Glutamatergic neuron (in vitro differentiated cells): ENCODE data around the gene ZKSCAN1. TPM values are rescaled to one million over a fixed set of nuclear protein-coding genes. Genes with fewer than 3 reads are reported as not detected.
A peak's percentile ranks its signal among the peaks of the same experiment; 100 is the strongest.

Experiments used
- DNase-seq: peaks from one replicate; pipeline ENCODE4 v3.0.0; 2022
- H3K27ac Mint-ChIP-seq: one replicate; pipeline ENCODE4 v1.8.0; 2020; ENCODE audit warnings: mild to moderate bottlenecking, mixed read lengths, inconsistent platforms; ENCODE audit not compliant: unreplicated experiment
- H3K27me3 Mint-ChIP-seq: one replicate; pipeline ENCODE4 v1.8.0; 2020; ENCODE audit warnings: mild to moderate bottlenecking, moderate library complexity, mixed read lengths, inconsistent platforms; ENCODE audit not compliant: unreplicated experiment
- H3K36me3 Mint-ChIP-seq: one replicate; pipeline ENCODE4 v1.8.0; 2020; ENCODE audit warnings: mild to moderate bottlenecking, mixed read lengths, inconsistent platforms; ENCODE audit not compliant: unreplicated experiment
- H3K4me1 Mint-ChIP-seq: one replicate; pipeline ENCODE4 v1.8.0; 2020; ENCODE audit warnings: mild to moderate bottlenecking, low read depth, mixed read lengths, inconsistent platforms; ENCODE audit not compliant: unreplicated experiment
- H3K4me3 Mint-ChIP-seq: one replicate; pipeline ENCODE4 v1.8.0; 2020; ENCODE audit warnings: mild to moderate bottlenecking, mixed read lengths, inconsistent platforms; ENCODE audit not compliant: unreplicated experiment
- H3K9me3 Mint-ChIP-seq: one replicate; pipeline ENCODE4 v1.8.0; 2020; ENCODE audit warnings: mild to moderate bottlenecking, moderate library complexity, mixed read lengths, inconsistent platforms; ENCODE audit not compliant: unreplicated experiment
- total RNA-seq: library from RNA; stranded (reverse); fragmentation: NEBNext Ultra II Directional; extraction: Animal tissue kit (Norgen Biotek cat#: 25700); gene quantifications from one replicate; pipeline ENCODE4 v1.2.1, GENCODE V29; 2021; ENCODE audit not compliant: unreplicated experiment
- TF ChIP-seq, protein P1 (sequence below): fragments of 200-600 bp; sonication (generic); IDR thresholded peaks from one replicate; pipeline ENCODE4 v1.5.0; 2021; ENCODE audit not compliant: partially characterized antibody, unreplicated experiment

Gene ZKSCAN1
- total RNA-seq, 1 donor from 2014 or later = 127 TPM

DNA sequence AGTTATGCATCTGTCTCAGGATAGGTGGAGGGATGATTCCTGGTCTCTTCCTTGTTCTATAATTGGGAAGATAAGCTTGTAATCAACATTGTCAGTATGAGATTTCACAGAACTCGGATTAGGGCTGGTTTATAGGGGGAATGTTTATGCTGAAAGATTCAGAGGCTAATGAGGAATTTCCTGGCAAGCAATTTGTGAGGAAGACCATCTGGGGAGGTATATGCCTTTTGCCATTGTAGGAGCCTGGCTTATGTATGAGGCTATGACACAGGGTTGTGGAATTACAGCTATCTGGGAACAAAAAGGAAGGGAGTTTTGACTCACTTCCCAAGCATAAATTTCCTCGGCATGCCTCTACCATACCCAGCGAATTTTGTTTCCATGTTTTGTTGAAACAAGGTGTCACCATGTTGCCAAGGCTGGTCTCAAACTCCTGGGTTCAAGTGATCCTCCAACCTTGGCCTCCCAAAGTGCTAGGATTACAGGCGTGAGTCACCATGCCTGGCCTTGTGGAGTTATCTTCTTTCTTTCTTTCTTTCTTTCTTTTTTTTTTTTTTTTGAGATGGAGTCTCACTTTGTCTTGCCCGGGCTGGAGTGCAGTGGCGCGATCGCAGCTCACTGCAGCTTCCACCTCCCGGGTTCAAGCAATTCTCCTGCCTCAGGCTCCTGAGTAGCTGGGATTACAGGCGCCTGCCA, 71.8 kb downstream of the ZKSCAN1 start:
- Mint-ChIP-seq H3K9me3 (peaks cover 14% of the 10 kb centered on the region), H3K36me3 (no peaks in the 10 kb centered on the region), H3K4me3 (peak overlapping the region; percentile 63), H3K27me3 (peaks cover 14% of the 10 kb centered on the region), H3K27ac (peak overlapping the region; percentile 7), H3K4me1 (peaks cover 7% of the 10 kb centered on the region)
- TF ChIP-seq, protein P1, sequence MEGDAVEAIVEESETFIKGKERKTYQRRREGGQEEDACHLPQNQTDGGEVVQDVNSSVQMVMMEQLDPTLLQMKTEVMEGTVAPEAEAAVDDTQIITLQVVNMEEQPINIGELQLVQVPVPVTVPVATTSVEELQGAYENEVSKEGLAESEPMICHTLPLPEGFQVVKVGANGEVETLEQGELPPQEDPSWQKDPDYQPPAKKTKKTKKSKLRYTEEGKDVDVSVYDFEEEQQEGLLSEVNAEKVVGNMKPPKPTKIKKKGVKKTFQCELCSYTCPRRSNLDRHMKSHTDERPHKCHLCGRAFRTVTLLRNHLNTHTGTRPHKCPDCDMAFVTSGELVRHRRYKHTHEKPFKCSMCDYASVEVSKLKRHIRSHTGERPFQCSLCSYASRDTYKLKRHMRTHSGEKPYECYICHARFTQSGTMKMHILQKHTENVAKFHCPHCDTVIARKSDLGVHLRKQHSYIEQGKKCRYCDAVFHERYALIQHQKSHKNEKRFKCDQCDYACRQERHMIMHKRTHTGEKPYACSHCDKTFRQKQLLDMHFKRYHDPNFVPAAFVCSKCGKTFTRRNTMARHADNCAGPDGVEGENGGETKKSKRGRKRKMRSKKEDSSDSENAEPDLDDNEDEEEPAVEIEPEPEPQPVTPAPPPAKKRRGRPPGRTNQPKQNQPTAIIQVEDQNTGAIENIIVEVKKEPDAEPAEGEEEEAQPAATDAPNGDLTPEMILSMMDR = no peak
- DNase-seq = no peak

DNA sequence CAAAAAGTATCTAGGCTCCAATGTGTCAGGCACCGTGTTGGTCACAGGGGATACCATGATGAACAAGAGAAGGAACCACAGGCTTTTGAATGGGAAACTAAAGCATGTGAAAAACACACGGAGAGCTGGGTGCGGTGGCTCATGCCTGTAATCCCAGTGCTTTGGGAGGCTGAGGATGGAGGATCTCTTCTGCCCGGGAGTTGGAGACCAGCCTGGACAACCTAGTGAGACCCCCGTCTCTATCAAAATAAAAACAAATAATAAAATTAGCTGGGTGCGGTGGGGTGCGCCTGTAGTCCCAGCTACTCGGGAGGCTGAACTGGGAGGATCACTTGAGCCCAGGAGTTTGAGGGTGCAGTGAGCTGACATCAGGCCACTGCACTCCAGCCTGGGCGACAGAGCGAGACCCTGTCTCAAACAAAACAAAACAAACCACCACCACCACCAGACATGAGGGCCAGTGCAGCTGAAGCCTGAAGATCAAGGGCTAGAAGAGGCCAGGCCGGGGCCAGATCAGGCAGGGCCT, 72.8 kb downstream of the ZKSCAN1 start:
- peak overlapping the region; percentile 94 for H3K4me3 Mint-ChIP-seq
- peak overlapping the region; percentile 90 for H3K27ac Mint-ChIP-seq
- H3K4me1 Mint-ChIP-seq = peaks cover 9% of the 10 kb centered on the region
- DNase-seq = no peak
- H3K36me3 Mint-ChIP-seq = no peaks in the 10 kb centered on the region
- TF ChIP-seq, protein P1 = no peak
- peaks cover 10% of the 10 kb centered on the region for H3K27me3 Mint-ChIP-seq
- H3K9me3 Mint-ChIP-seq = peaks cover 10% of the 10 kb centered on the region

DNA sequence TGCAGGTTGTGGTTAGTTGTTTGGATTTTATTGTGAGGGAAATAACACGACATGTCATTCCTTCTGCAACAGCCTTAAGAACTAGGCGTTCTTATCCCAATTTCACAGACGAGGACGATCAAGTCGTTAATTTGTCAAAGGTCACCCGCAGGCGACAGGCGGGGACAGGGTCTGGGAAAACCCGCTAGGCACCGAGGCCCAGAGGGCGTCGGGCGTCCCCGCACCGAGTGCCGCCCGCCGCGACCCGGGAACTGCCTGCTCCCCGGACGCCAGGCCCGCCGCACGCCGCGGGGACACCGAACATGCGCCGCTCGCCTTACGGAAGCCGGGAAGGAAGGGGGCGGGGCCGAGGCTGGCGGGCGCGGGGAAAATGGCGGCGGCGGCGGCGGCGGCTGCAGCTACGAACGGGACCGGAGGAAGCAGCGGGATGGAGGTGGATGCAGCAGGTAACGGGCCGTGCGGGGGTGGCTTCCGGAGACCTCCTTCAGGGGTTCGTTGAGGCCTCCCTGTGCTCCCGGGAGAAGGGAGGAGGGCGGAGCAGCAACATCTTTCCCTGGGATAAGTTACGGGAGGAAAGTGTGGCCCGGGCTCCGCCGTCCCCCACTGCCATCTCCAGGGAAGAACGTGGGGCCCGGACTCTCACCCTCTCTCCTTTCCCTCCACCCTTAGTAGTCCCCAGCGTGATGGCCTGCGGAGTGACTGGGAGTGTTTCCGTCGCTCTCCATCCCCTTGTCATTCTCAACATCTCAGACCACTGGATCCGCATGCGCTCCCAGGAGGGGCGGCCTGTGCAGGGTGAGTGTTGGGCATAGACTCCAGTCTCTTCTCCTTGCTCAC, 73.4 kb downstream of the ZKSCAN1 start, which contains the start of gene COPS6:
Gene COPS6 (plus strand): TSS at position 349 of the 837 bp plus-strand sequence. CDS start 22 bp downstream, at position 371.
- TF ChIP-seq, protein P1 = no peak

DNA sequence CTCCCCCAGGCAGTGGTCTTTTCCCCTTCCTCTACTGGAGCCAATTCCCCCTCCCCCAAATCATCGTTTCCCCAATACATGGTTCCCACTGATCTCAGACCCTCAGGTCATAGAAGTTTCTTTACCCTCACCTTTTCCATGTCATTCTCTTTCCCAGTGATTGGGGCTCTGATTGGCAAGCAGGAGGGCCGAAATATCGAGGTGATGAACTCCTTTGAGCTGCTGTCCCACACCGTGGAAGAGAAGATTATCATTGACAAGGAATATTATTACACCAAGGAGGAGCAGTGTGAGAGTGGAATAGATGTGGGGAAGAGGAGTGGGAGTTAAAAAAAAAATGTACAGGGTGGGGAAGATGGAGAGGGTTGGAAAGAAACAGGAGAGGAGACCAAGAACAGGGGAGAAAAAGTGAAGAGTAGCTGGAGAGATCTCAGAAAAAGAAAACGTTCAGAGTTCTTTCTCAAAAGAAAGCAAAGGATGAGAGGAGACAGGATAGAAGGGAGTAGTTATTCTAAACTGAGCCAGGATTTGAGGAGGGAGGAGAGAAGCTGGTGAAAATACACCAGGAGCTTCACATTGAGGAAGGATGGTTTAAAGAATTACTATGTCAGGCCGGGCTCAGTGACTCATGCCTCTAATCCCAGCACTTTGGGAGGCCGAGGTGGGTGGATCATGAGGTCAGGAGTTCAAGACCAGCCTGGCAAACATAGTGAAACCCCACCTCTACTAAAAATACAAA, 74.2 kb downstream of the ZKSCAN1 start:
- Mint-ChIP-seq H3K9me3 (peaks cover 10% of the 10 kb centered on the region), H3K4me1 (peaks cover 15% of the 10 kb centered on the region), H3K27me3 (peaks cover 10% of the 10 kb centered on the region), H3K4me3 (peak overlapping the region; percentile 94), H3K36me3 (no peaks in the 10 kb centered on the region), H3K27ac (peak overlapping the region; percentile 5)
- no peak for DNase-seq
- TF ChIP-seq, protein P1 = no peak

More for the DNA sequence above, 73.4 kb downstream of the ZKSCAN1 start, which contains the start of gene COPS6:
- H3K4me1 Mint-ChIP-seq = peaks cover 14% of the 10 kb centered on the region
- H3K9me3 Mint-ChIP-seq = peaks cover 10% of the 10 kb centered on the region
- no peaks in the 10 kb centered on the region for H3K36me3 Mint-ChIP-seq
- H3K27me3 Mint-ChIP-seq = peaks cover 10% of the 10 kb centered on the region
- DNase-seq = peak; percentile 92
- peak within 1 kb of the TSS; percentile 90 for H3K27ac Mint-ChIP-seq
- peak within 1 kb of the TSS; percentile 94 for H3K4me3 Mint-ChIP-seq
